NCI-H2081 treated with DMSO at 0.1 percent for 48 hours (cell line): ENCODE results near the gene SCMH1.
A peak's percentile ranks its signal among the peaks of the same experiment; 100 is the strongest.
"Not testable (repeated sequence)": the region's sequence is repeated elsewhere in the genome, so short reads cannot be mapped to it uniquely, and the experiment has no call there.

Experiments
- DNase-seq: peaks from one replicate; lab custom pipeline; 2025; lab: John Stamatoyannopoulos, UW

Gene SCMH1

GRCh38 chr1:41241749-41242341, at the start of gene SCMH1:
Gene SCMH1, minus strand, starts transcription at chr1:41242306. Its CDS starts 56,173 bp downstream, at chr1:41186133.
- peak; percentile 23 for DNase-seq

DNA sequence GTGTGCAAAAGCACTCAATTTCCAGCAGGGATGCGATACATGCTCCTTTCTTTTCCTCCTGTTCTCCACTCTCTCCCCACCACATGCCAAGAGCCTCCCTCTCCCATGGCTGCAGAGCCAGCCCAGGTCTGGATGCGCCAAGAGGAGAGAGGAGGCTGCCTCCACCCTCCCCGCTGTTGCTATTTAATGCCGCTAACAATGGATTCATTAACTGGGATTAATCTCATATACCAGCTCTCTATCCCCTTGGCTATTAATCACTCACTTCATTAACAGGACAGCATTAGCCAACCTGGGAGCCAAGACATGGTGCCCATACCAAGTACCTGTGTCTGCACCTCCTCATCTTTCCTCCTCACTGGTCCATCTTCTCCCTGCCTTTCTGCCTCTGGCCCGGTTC, 49.1 kb upstream of the SCMH1 start:
- no peak for DNase-seq

DNA sequence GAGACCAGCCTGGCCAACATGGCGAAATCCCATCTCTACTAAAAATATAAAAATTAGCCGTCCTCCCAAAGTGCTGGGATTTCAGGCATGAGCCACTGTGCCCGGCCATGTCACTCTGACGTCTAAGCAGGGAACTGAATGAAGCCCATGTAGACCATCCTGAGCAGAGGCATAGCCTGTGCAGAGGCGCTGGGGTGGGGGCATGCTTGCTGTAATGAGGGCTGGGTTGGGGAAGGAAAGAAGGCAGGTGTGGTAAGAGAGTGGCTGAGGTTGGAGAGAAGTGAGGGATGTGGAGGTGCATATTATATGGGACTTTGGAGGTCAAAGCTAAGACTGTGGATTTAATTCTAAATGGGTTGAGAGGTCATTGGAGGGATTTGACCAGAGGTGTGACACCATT, 47.1 kb upstream of the SCMH1 start:
- DNase-seq = no peak

GRCh38 chr1:41286992-41287391, 44.9 kb upstream of the SCMH1 start:
- DNase-seq = no peak

DNA sequence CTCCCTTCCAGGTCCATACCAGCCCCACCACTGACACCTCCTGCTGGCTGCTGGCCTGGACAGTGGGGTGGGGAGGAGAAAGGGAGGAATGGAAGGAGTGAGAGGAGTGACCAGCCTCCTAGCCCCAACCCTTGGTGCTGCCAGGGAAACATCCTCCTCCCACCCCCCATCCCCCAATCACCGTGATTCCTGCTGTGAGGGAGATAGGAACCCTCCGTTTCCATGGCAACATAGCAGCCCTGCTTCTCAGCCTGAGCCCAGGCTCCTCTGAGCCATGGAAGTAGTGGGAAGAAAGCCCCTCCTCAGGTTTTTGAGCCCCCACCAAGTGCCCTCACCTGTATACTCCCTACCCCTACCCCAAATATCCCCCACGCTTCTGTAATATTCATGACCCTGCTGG, 44.4 kb upstream of the SCMH1 start:
- DNase-seq = no peak

GRCh38 chr1:41285818-41286217, 43.7 kb upstream of the SCMH1 start:
- no peak for DNase-seq

- DNase-seq = no peak
These were observed 42.0 kb upstream of the SCMH1 start for GRCh38 chr1:41284121-41284520.

- DNase-seq = no peak
These were observed 40.7 kb upstream of the SCMH1 start for GRCh38 chr1:41282679-41283317.

- DNase-seq = no peak
These were observed 39.2 kb upstream of the SCMH1 start for GRCh38 chr1:41281334-41281733.

- no peak for DNase-seq
These were observed 38.3 kb upstream of the SCMH1 start for GRCh38 chr1:41280202-41281032.

- no peak for DNase-seq
These were observed 36.0 kb upstream of the SCMH1 start for GRCh38 chr1:41278076-41278475.

GRCh38 chr1:41277371-41277975, 35.4 kb upstream of the SCMH1 start:
- no peak for DNase-seq

DNA sequence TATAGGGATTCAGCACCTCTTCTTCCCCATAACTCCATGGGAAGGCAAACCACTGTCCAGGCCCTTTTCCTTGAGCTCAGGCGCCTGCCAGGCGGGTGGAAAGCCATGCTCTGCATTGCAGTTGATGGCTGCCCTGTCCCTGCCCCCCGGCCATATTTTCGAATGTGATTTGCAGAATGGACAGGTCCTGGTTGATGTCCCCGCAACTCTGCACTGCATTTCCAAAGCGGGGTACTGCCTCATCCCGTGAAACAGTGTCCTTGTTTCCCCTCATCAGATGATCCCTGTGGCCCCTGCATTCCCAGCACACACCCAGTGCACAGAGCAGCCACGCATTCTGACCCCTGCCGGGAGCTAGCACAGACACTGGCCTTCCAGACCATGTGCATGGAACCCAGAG, 33.7 kb upstream of the SCMH1 start:
- no peak for DNase-seq

GRCh38 chr1:41274752-41275545, 32.8 kb upstream of the SCMH1 start:
- no peak for DNase-seq

GRCh38 chr1:41272601-41273000, 30.5 kb upstream of the SCMH1 start:
- DNase-seq = no peak

DNA sequence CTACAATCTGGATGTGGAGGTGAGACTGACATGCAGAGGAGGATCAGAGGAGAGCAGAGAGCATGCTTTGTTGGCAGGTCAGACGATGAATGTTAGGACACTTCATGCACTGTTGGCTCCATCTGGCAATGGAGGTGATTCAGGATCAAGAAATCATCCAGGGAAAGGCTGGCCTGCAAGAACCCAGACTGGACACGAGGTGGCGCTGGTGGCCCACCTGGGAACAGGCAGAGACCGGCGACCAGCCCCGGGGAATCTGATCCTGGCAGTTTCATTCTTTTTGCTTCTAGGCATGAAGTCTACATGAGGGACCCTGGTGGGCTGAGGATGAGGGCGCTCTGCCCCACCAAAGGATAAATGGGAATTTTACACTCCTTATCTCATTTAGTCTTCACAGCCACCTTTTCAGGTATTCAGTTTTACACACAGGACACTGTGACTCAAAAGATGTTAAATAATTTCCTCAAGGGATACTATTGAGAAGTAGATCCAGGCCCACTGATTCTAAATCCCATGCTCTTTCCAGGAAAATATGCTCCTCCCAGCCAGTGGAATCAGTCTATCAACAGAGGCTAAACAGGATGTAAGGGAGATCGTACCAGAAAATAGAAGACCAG, 26.2 kb upstream of the SCMH1 start:
- DNase-seq = peak; percentile 18

DNA sequence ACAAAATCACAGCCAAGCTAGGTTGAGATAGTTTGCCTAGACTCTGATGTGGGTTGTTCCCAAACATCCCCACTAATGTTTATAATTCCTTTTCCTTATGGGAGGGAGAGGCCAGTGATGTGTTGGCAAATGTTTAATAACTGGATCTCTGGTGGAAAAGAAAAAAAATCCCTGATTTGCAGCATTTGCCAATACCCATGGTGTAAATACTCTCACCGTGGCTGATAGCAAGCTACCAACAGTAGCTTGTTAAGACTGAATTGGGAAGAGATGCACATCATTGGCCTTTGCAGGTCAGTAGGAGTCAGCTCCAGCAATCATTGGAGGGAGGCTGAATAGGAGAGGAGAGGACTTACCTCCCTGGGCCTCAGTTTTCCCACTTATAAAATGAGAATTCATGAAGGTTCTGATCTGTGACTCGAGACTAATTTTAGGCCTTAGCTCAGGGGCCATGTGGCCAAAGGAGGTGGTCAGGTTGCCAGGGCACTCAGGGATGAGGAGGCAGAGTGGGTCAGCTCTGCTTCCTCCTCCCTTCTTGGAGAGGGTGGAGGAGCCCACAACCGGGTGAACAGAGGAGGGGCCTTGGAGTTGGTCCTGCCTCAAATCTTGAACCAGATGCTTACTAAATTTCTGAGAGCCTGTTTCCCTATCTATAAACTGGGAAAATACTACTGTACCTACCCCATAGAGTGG, 20.0 kb upstream of the SCMH1 start:
- no peak for DNase-seq

DNA sequence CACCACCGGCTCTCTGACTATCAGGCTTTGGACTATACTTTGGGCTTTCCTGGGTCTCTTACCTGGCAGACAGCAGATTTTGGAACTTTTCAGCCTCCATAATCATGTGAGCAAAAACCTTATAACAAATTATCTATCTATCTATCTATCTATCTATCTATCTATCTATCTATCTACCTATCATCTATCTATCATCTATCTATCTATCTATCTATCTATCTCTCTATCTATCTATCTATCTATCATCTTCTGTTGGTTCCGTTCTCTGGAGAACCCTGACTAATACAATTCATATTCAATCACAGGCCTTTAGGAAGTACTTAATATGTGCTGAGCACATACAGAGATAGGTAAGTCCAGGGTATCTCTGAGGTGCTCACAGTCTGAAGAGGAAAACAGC, 18.7 kb upstream of the SCMH1 start:
- no peak for DNase-seq

- DNase-seq = no peak
These were observed 17.1 kb upstream of the SCMH1 start for GRCh38 chr1:41259221-41259620.

GRCh38 chr1:41255978-41256377, 13.9 kb upstream of the SCMH1 start:
- no peak for DNase-seq

GRCh38 chr1:41251120-41251519, 9.0 kb upstream of the SCMH1 start:
- not testable (repeated sequence) for DNase-seq
